Measurements from ENCODE around the gene ZBTB6. TPM values are rescaled to one million over a fixed set of nuclear protein-coding genes. Genes with fewer than 3 reads are reported as not detected.

Gene ZBTB6
- total and polyA plus RNA-seq, 2 of the 13 experiments (the other 11 are each of a cell fraction or from before 2014, with no cell fraction given), result 3.7 to 7.1 TPM

DNA sequence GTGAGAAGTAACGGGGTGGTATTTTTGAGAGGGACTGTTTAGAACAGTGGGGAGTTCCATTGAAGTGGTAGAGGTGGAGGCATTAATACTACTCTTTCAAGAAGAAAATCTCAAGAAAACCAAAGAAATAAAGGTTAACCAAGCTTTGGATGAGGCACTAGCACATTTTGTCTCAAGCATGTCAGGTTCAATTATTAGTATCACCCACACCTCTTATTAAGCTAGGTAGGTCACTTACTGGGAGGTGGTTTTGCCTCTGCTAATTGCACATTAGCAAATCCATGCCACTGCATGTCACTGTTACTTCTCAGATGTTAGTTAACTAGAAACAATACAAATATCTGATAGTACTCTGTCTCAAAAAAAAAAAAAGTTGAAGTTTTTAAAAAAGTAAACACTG lies 37.9 kb upstream of the ZBTB6 start:
- DNase-seq (ENCODE audit: low spot score), result no peak
- ChIA-PET POLR2A (no interaction called here), CTCF (ENCODE audit: low intra/inter-chr PET ratio, low total read pairs) (no interaction called here)
- WGBS (ENCODE audit: low lambda C conversion rate), result 98% methylated on average over 1 of the region's 1 CpG
- no peak for TF ChIP-seq PHF21A (CRISPR knock-in tag; IDR thresholded peaks at IDR 0.05)
- TF ChIP-seq ZSCAN22 (CRISPR knock-in tag; IDR thresholded peaks at IDR 0.05), result no peak
- no peak for TF ChIP-seq ZNF670 (CRISPR knock-in tag; IDR thresholded peaks at IDR 0.05; ENCODE audit: borderline replicate concordance)
- TF ChIP-seq YY1 (IDR thresholded peaks at IDR 0.05; ENCODE audit: insufficient read depth, insufficient replicate concordance, low read depth, low read length), result no peak
- TF ChIP-seq ZNF501 (CRISPR knock-in tag; IDR thresholded peaks at IDR 0.05), result no peak
- no peak for TF ChIP-seq ZNF546 (CRISPR knock-in tag; conservative IDR thresholded peaks at IDR 0.05)
- TF ChIP-seq, protein P1, sequence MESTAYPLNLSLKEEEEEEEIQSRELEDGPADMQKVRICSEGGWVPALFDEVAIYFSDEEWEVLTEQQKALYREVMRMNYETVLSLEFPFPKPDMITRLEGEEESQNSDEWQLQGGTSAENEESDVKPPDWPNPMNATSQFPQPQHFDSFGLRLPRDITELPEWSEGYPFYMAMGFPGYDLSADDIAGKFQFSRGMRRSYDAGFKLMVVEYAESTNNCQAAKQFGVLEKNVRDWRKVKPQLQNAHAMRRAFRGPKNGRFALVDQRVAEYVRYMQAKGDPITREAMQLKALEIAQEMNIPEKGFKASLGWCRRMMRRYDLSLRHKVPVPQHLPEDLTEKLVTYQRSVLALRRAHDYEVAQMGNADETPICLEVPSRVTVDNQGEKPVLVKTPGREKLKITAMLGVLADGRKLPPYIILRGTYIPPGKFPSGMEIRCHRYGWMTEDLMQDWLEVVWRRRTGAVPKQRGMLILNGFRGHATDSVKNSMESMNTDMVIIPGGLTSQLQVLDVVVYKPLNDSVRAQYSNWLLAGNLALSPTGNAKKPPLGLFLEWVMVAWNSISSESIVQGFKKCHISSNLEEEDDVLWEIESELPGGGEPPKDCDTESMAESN (CRISPR knock-in tag; conservative IDR thresholded peaks at IDR 0.05), result no peak
- H3K27ac ChIP-seq (ENCODE audit: extremely low read length, insufficient read depth, low read length), result no peak overlapping the region
- no peak overlapping the region for H3K4me2 ChIP-seq (ENCODE audit: low read depth, low read length)
- H3K4me1 ChIP-seq (ENCODE audit: insufficient read depth, low read length), result peaks cover 23% of the 10 kb centered on the region
- BruUV-seq (replicated peaks), result no TSS peak
- H3K4me3 ChIP-seq (replicated peaks in 1 of 3; ENCODE audit: insufficient read depth in 1 of 3, low read depth in 2 of 3, low read length in 3 of 3), result no peak overlapping the region
- in situ Hi-C loops (cut with HindIII; ENCODE audit: extremely low pct_ligation_motif_present, low pct_unique_long_range_greater_than_20kb) (no loop called here), intact Hi-C loops (cut with micrococcal nuclease; ENCODE audit: unreplicated experiment) (no loop called here)
- ATAC-seq, result no peak
- H3K27me3 ChIP-seq (ENCODE audit: control insufficient read depth in 1 of 2, insufficient read depth in 2 of 2, low read length in 2 of 2), result no peaks in the 10 kb centered on the region
- FAIRE-seq, result no peak
- H3K36me3 ChIP-seq (replicated peaks in 1 of 2; ENCODE audit: control insufficient read depth in 1 of 2, insufficient read depth in 2 of 2, low read length in 2 of 2), result no peaks in the 10 kb centered on the region
- no peaks in the 10 kb centered on the region for H4K20me1 ChIP-seq (ENCODE audit: insufficient read depth, low read length)
- H3K9me3 ChIP-seq (ENCODE audit: low read length), result no peaks in the 10 kb centered on the region
- no peak overlapping the region for H3K9ac ChIP-seq (ENCODE audit: insufficient read depth, low read depth, low read length)
- H2AFZ ChIP-seq (ENCODE audit: low read length), result no peak overlapping the region
- H3K79me2 ChIP-seq (ENCODE audit: insufficient read depth, low read length), result peaks cover 90% of the 10 kb centered on the region

DNA sequence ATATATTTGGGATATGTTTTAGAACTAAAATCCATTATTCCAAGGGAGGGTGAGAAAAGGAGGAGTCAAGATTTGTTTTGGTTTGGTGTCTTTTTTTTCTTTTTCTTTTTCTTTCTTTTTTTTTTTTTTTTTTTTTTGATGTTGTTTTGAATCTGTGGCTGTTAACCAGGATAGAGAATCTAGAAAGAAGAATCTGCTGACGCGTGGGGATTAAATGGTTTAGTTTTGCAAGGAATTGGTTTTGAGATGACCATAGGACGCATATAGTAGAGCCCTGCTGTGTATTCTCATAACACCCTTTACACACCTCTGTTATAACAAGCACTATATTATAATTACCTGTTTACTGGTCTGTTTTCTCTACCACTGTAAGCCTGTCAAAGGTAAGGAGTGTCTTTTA lies 37.1 kb upstream of the ZBTB6 start:
- Histone ChIP-seq H3K9me3 (ENCODE audit: low read length) (no peaks in the 10 kb centered on the region), H3K27me3 (ENCODE audit: control insufficient read depth in 1 of 2, insufficient read depth in 2 of 2, low read length in 2 of 2) (no peaks in the 10 kb centered on the region), H2AFZ (ENCODE audit: low read length) (no peak overlapping the region), H3K79me2 (ENCODE audit: insufficient read depth, low read length) (peaks cover 90% of the 10 kb centered on the region), H3K27ac (ENCODE audit: extremely low read length, insufficient read depth, low read length) (no peak overlapping the region), H3K4me2 (ENCODE audit: low read depth, low read length) (no peak overlapping the region), H3K4me1 (ENCODE audit: insufficient read depth, low read length) (peaks cover 31% of the 10 kb centered on the region), H3K9ac (ENCODE audit: insufficient read depth, low read depth, low read length) (no peak overlapping the region), H4K20me1 (ENCODE audit: insufficient read depth, low read length) (no peaks in the 10 kb centered on the region), H3K36me3 (replicated peaks in 1 of 2; ENCODE audit: control insufficient read depth in 1 of 2, insufficient read depth in 2 of 2, low read length in 2 of 2) (no peaks in the 10 kb centered on the region), H3K4me3 (replicated peaks in 1 of 3; ENCODE audit: insufficient read depth in 1 of 3, low read depth in 2 of 3, low read length in 3 of 3) (no peak overlapping the region)
- TF ChIP-seq MAFK (conservative IDR thresholded peaks at IDR 0.05 in 1 of 2, IDR thresholded peaks at IDR 0.05 in 1 of 2; ENCODE audit: low read length in 2 of 2), result peak; percentile 47 to 63; a peak in 3 of 4 replicates
- no peak for TF ChIP-seq ZBTB42 (CRISPR knock-in tag; IDR thresholded peaks at IDR 0.05)
- peak; percentile 46; the same call in 1 of the 2 replicates for TF ChIP-seq MAFF (IDR thresholded peaks at IDR 0.05; ENCODE audit: low read depth, low read length)
- POLR2A ChIA-PET, result no interaction called here
- TSS peak; percentile 6 for BruUV-seq (replicated peaks)
- in situ Hi-C loops (cut with HindIII; ENCODE audit: extremely low pct_ligation_motif_present, low pct_unique_long_range_greater_than_20kb) (no loop called here), intact Hi-C loops (cut with micrococcal nuclease; ENCODE audit: unreplicated experiment) (no loop called here)
- ATAC-seq (no peak), FAIRE-seq (no peak), DNase-seq (ENCODE audit: low spot score) (no peak)
- CTCF ChIA-PET (ENCODE audit: low intra/inter-chr PET ratio, low total read pairs), result no interaction called here
- 98% methylated on average over 3 of the region's 3 CpGs for WGBS (ENCODE audit: low lambda C conversion rate)

All from HepG2 (cell line).